ENCODE results near the gene GMIP.
"Not testable (repeated sequence)": the region's sequence is repeated elsewhere in the genome, so short reads cannot be mapped to it uniquely, and the experiment has no call there.

- not testable (repeated sequence) for TF ChIP-seq POLR2AphosphoS5, POLR2A (IDR thresholded peaks at IDR 0.05; ENCODE audit: low read depth, low read length)
These were observed 45.6 kb upstream of the GMIP start for GRCh38 chr19:19689023-19689422.
